ENCODE measurements around the gene CCDC122. TPM values are rescaled to one million over a fixed set of nuclear protein-coding genes. Genes with fewer than 3 reads are reported as not detected.

CCDC122 gene
- total and polyA plus RNA-seq, 11 donors, result 1.4 to 10.0 (median 4.9) TPM

DNA sequence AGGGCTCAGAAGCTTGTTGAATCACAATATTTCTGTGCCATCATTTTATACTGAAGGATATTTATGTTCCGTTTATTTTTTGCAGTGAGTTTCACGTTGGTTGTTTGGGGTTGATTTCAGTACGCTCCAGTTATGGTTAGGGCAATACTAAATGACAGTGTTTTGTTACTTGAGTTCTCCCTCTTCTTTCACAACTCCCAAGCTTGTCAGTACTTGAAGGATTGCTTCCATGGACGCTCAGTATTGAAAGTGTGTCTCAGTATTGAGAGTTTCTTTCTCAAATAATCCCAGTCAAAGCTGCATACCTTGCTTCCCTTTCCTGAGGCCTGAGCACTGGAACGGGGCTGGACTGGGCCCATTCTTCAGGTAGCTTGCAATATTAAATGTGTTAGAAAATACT lies 39.1 kb upstream of the CCDC122 start:
- intact Hi-C loops (cut with DNase I), result loop anchor here in 2 of 10 donors (10.0 kb wide), 2 partner anchors 66 to 316 kb away; no protein-coding TSS in a partner anchor
- ATAC-seq (no peak), DNase-seq (no peak)
- peaks cover 0 to 44% (median 0%) of the 10 kb centered on the region in 9 donors for H3K27me3 ChIP-seq
- no peaks in the 10 kb centered on the region for H3K4me1 ChIP-seq
- H3K9me3 ChIP-seq, result no peaks in the 10 kb centered on the region
- 86 to 92% (median 90%) methylated on average over 5 of the region's 5 CpGs for WGBS, 4 donors
- TF ChIP-seq, protein P1, sequence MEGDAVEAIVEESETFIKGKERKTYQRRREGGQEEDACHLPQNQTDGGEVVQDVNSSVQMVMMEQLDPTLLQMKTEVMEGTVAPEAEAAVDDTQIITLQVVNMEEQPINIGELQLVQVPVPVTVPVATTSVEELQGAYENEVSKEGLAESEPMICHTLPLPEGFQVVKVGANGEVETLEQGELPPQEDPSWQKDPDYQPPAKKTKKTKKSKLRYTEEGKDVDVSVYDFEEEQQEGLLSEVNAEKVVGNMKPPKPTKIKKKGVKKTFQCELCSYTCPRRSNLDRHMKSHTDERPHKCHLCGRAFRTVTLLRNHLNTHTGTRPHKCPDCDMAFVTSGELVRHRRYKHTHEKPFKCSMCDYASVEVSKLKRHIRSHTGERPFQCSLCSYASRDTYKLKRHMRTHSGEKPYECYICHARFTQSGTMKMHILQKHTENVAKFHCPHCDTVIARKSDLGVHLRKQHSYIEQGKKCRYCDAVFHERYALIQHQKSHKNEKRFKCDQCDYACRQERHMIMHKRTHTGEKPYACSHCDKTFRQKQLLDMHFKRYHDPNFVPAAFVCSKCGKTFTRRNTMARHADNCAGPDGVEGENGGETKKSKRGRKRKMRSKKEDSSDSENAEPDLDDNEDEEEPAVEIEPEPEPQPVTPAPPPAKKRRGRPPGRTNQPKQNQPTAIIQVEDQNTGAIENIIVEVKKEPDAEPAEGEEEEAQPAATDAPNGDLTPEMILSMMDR (IDR thresholded peaks at IDR 0.05), result no peak
- no peak for TF ChIP-seq POLR2A (IDR thresholded peaks at IDR 0.05)
- no peak overlapping the region for H3K27ac ChIP-seq
- H3K36me3 ChIP-seq, result no peaks in the 10 kb centered on the region
- H3K4me3 ChIP-seq, result no peak overlapping the region

DNA sequence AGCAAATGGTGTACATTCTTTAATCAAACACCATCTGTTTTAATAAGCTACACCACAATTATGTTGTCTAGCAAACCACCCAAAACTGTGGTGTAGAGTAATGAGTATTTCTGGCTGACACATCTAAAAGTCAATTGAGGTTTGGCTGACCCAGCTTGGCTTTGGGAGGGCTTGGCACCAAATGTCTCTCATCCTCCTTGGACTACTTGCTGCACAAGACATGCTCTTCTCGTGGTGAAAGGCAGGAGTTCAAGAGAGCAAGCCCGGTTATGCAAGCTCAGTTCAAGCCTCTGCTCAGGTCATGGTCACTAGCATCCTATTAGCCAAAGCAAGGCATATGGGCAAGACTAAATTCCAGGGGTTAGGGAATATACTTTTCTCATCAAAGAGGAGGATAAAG lies 37.3 kb upstream of the CCDC122 start:
- DNase-seq, result no peak
- Histone ChIP-seq H3K4me1 (peaks cover 0 to 10% (median 3%) of the 10 kb centered on the region in 12 donors), H3K27ac (no peak overlapping the region), H3K36me3 (no peaks in the 10 kb centered on the region), H3K4me3 (no peak overlapping the region), H3K27me3 (peaks cover 0 to 49% (median 0%) of the 10 kb centered on the region in 9 donors), H3K9me3 (no peaks in the 10 kb centered on the region)
- intact Hi-C loops (cut with DNase I), result loop anchor here in 2 of 10 donors (10.0 kb wide), 2 partner anchors 68 to 318 kb away; no protein-coding TSS in a partner anchor
- WGBS, 4 donors, result 25 to 72% (median 43%) methylated on average over 2 of the region's 2 CpGs
- TF ChIP-seq POLR2A (IDR thresholded peaks at IDR 0.05), result no peak
- TF ChIP-seq, protein P1 (IDR thresholded peaks at IDR 0.05), result no peak
- no peak for ATAC-seq

DNA sequence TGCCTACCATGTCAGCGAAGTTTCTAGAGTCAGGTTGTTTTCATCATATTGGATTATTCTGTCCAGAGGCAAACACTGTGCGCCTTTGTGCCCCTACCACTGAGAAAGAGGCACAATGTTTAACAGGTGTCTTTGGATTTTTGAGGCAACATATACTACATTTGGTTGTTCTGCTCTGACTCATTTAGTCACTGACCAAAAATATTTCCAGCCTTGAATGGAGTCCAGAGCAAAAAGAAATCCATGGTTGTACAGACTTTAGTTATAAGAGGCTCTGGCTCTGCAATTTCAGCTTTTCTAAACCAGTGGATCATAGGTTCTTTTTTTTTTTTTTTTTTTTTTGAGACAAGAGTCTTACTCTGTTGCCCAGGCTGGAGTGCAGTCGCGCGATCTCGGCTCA lies 35.9 kb upstream of the CCDC122 start:
- intact Hi-C loops (cut with DNase I), result loop anchor here in 2 of 10 donors (10.0 kb wide), 2 partner anchors 69 to 319 kb away; no protein-coding TSS in a partner anchor

DNA sequence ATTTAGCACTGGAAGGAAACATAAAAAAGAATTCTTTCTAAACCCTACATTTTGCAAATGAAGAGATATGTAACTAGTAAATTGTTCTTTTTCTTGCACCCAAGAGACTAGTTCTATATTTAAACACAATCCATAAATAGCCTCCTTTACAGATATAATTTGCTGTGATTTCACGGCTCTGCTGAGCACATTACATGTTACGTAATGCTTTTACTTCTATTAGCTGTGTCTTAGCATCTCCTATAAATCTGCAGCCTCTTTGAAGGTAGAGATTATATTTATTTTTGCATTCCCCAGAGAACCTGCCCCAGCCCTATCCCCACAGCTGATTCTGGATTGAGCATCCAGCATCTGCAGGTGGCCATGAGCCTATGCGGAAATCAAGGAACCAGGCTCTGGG lies 32.3 kb upstream of the CCDC122 start:
- peak in 3 of 4 donors; percentile 44 to 60 (median 56) for ATAC-seq
- TF ChIP-seq POLR2A (IDR thresholded peaks at IDR 0.05), result no peak
- TF ChIP-seq, protein P1 (IDR thresholded peaks at IDR 0.05), result no peak
- no peak for DNase-seq
- Histone ChIP-seq H3K36me3 (no peaks in the 10 kb centered on the region), H3K9me3 (no peaks in the 10 kb centered on the region), H3K27me3 (peaks cover 0 to 38% (median 0%) of the 10 kb centered on the region in 9 donors), H3K4me3 (no peak overlapping the region), H3K27ac (peak overlapping the region in 3 of 12 donors; percentile 12 to 45 (median 31)), H3K4me1 (peaks cover 0 to 34% (median 12%) of the 10 kb centered on the region in 12 donors)
- WGBS, 4 donors, result 31 to 67% (median 53%) methylated on average over 2 to 3 of the region's 3 CpGs
- intact Hi-C loops (cut with DNase I), result loop anchor here in 5 of 10 donors (5.0 to 10.0 kb wide), 6 partner anchors 70 to 323 kb away; no protein-coding TSS in a partner anchor

More for the DNA sequence above, 35.9 kb upstream of the CCDC122 start:
- DNase-seq (no peak), ATAC-seq (no peak)
- TF ChIP-seq POLR2A (IDR thresholded peaks at IDR 0.05), result no peak
- TF ChIP-seq, protein P1 (IDR thresholded peaks at IDR 0.05), result no peak
- Histone ChIP-seq H3K36me3 (no peaks in the 10 kb centered on the region), H3K27me3 (peaks cover 0 to 38% (median 0%) of the 10 kb centered on the region in 9 donors), H3K4me3 (no peak overlapping the region), H3K27ac (no peak overlapping the region), H3K4me1 (peaks cover 0 to 20% (median 10%) of the 10 kb centered on the region in 12 donors), H3K9me3 (no peaks in the 10 kb centered on the region)
- 63 to 97% (median 86%) methylated on average over 6 of the region's 6 CpGs for WGBS, 4 donors
